GM18858 (cell line): Measurements from ENCODE around the gene DCD.
"Not testable (repeated sequence)": the region's sequence is repeated elsewhere in the genome, so short reads cannot be mapped to it uniquely, and the experiment has no call there.

Experiments
- ATAC-seq: cut with Tn5 transposase; IDR thresholded peaks from one replicate; pipeline ENCODE4 v1.9.1; 2021; ENCODE audit not compliant: unreplicated experiment

The DCD gene

GRCh38 chr12:54654926-54655325 lies 6.8 kb upstream of the DCD start:
- no peak for ATAC-seq

- ATAC-seq = no peak
Measured at GRCh38 chr12:54653025-54653424, 4.9 kb upstream of the DCD start.

GRCh38 chr12:54650889-54651288 lies 2.7 kb upstream of the DCD start:
- ATAC-seq = no peak

- ATAC-seq = no peak
Measured at GRCh38 chr12:54650409-54650808, 2.2 kb upstream of the DCD start.

GRCh38 chr12:54649825-54650224 lies 1.7 kb upstream of the DCD start:
- ATAC-seq = no peak

- ATAC-seq = no peak
Measured at GRCh38 chr12:54641554-54641953, 6.6 kb downstream of the DCD start.

GRCh38 chr12:54641089-54641488 lies 7.1 kb downstream of the DCD start:
- ATAC-seq = no peak

GRCh38 chr12:54639112-54639511 lies 9.1 kb downstream of the DCD start:
- not testable (repeated sequence) for ATAC-seq

GRCh38 chr12:54634795-54635194 lies 13.4 kb downstream of the DCD start, which contains the start of gene LACRT:
TSS of gene LACRT (minus strand) at chr12:54634895. CDS start at chr12:54634841, 54 bp downstream.
- no peak for ATAC-seq

- ATAC-seq = no peak
Measured at GRCh38 chr12:54631988-54632728, 16.0 kb downstream of the DCD start.

- no peak for ATAC-seq
Measured at GRCh38 chr12:54631551-54631950, 16.6 kb downstream of the DCD start.

- ATAC-seq = no peak
Measured at GRCh38 chr12:54629925-54630324, 18.2 kb downstream of the DCD start.

- ATAC-seq = no peak
Measured at GRCh38 chr12:54628186-54628846, 19.8 kb downstream of the DCD start.

GRCh38 chr12:54627304-54627703 lies 20.9 kb downstream of the DCD start:
- ATAC-seq = no peak

- no peak for ATAC-seq
Measured at GRCh38 chr12:54625598-54625997, 22.6 kb downstream of the DCD start.

- ATAC-seq = no peak
Measured at GRCh38 chr12:54624315-54625279, 23.6 kb downstream of the DCD start.

- no peak for ATAC-seq
Measured at GRCh38 chr12:54622463-54623183, 25.5 kb downstream of the DCD start.

GRCh38 chr12:54616933-54617680 lies 31.1 kb downstream of the DCD start:
- ATAC-seq = no peak

- ATAC-seq = no peak
Measured at GRCh38 chr12:54612225-54612750, 35.9 kb downstream of the DCD start.

GRCh38 chr12:54611715-54612149 lies 36.4 kb downstream of the DCD start:
- ATAC-seq = no peak
